IMR-90 (cell line): Measurements from ENCODE around the gene CTBP1. TPM values are rescaled to one million over a fixed set of nuclear protein-coding genes. Genes with fewer than 3 reads are reported as not detected.

ENCODE experiments used
- ATAC-seq: fragments of 200-7000 bp; cut with Tn5 transposase; 2 replicates; pipeline ENCODE4 v1.9.1; 2020; ENCODE audit warnings: low read depth, mild to moderate bottlenecking, moderate library complexity
- BruUV-seq: library from RNA; stranded (reverse); fragments of 400-500 nt; replicated peaks from 2 replicates; lab custom pipeline; 2021; lab: Mats Ljungman, UMichigan
- CTCF ChIA-PET: fragments of 300-600 bp; formaldehyde crosslinking; extraction: SDS; loops from one replicate; lab custom pipeline; 2021; ENCODE audit warnings: antibody characterized with exemption; lab: Yijun Ruan, JAX
- POLR2A ChIA-PET: fragments of 300-600 bp; sonication (Branson Sonifier 250); formaldehyde crosslinking; loops from one replicate; lab custom pipeline; 2022; ENCODE audit warnings: antibody characterized with exemption; ENCODE audit not compliant: unreplicated experiment; lab: Charles Lee
- DNase-seq: peaks from one replicate; pipeline ENCODE4 v3.0.0; 2013
- H2AFZ ChIP-seq: replicated peaks from 2 replicates; pipeline ENCODE3; 2013; ENCODE audit warnings: low read length, mild to moderate bottlenecking; ENCODE audit not compliant: poor library complexity
- H2AK5ac ChIP-seq: 2 replicates; pipeline ENCODE4 v1.6.1; 2013; ENCODE audit warnings: low read depth, low read length, inconsistent platforms
- H2AK9ac ChIP-seq: replicated peaks from 2 replicates; pipeline ENCODE3; 2013; ENCODE audit warnings: mild to moderate bottlenecking, low read depth, low read length, moderate library complexity; ENCODE audit not compliant: poor library complexity
- H2BK120ac ChIP-seq: 2 replicates; pipeline ENCODE4 v1.6.1; 2013; ENCODE audit warnings: low read depth, low read length, inconsistent platforms
- H2BK15ac ChIP-seq: 3 replicates; pipeline ENCODE4 v1.6.1; 2013; ENCODE audit warnings: low read depth, low read length, inconsistent platforms
- H2BK20ac ChIP-seq: 2 replicates; pipeline ENCODE4 v1.6.1; 2013; ENCODE audit warnings: low read depth, mild to moderate bottlenecking, inconsistent platforms, low read length, moderate library complexity
- H2BK5ac ChIP-seq: 2 replicates; pipeline ENCODE4 v1.6.1; 2013; ENCODE audit warnings: mild to moderate bottlenecking, low read depth, low read length, inconsistent platforms; ENCODE audit not compliant: poor library complexity, severe bottlenecking
- H3K14ac ChIP-seq: replicated peaks from 2 replicates; pipeline ENCODE4 v1.6.1; 2013; ENCODE audit warnings: low read depth, low read length, inconsistent platforms
- H3K18ac ChIP-seq: 2 replicates; pipeline ENCODE4 v1.6.1; 2013; ENCODE audit warnings: low read depth, low read length, control low read depth
- H3K23ac ChIP-seq: 2 replicates; pipeline ENCODE4 v1.6.1; 2013; ENCODE audit warnings: low read depth, low read length, inconsistent platforms
- H3K27ac ChIP-seq: 2 replicates; pipeline ENCODE4 v1.5.1; 2013; ENCODE audit warnings: mild to moderate bottlenecking, control low read depth, low read length; ENCODE audit not compliant: insufficient read depth
- H3K27me3 ChIP-seq: 2 replicates; pipeline ENCODE4 v1.6.1; 2013; ENCODE audit warnings: low read length; ENCODE audit not compliant: control insufficient read depth, insufficient read depth
- H3K36me3 ChIP-seq: 2 replicates; pipeline ENCODE4 v1.6.1; 2013; ENCODE audit warnings: low read length, mixed read lengths; ENCODE audit not compliant: control insufficient read depth, insufficient read depth
- H3K4ac ChIP-seq: 2 replicates; pipeline ENCODE4 v1.6.1; 2013; ENCODE audit warnings: low read depth, low read length, inconsistent platforms
- H3K4me1 ChIP-seq: 2 replicates; pipeline ENCODE4 v1.6.1; 2013; ENCODE audit warnings: low read length, mixed read lengths; ENCODE audit not compliant: control insufficient read depth, insufficient read depth
- H3K4me2 ChIP-seq: 2 replicates; pipeline ENCODE4 v1.6.1; 2013; ENCODE audit warnings: low read depth, mild to moderate bottlenecking, control low read depth, low read length, moderate library complexity
- H3K4me3 ChIP-seq: 2 replicates; pipeline ENCODE4 v1.5.1; 2013; ENCODE audit warnings: low read depth, mild to moderate bottlenecking, control low read depth, low read length, moderate library complexity; ENCODE audit not compliant: insufficient read depth
- H3K56ac ChIP-seq: 2 replicates; pipeline ENCODE4 v1.6.1; 2013; ENCODE audit warnings: low read length, inconsistent platforms; ENCODE audit not compliant: insufficient read depth; ENCODE audit errors: extremely low read depth
- H3K79me1 ChIP-seq, 2 experiments: 2 replicates each; pipeline ENCODE4 v1.6.1; 2013; ENCODE audit warnings: low read length in 2 of 2, inconsistent platforms in 1 of 2, low read depth in 1 of 2
- H3K9ac ChIP-seq: 2 replicates; pipeline ENCODE4 v1.6.1; 2013; ENCODE audit warnings: low read depth, low read length, control low read depth
- H3K9me1 ChIP-seq: 2 replicates; pipeline ENCODE4 v1.6.1; 2013; ENCODE audit warnings: low read length, inconsistent platforms; ENCODE audit not compliant: insufficient read depth
- H3K9me3 ChIP-seq: 2 replicates; pipeline ENCODE4 v1.6.1; 2013; ENCODE audit warnings: low read length; ENCODE audit not compliant: control insufficient read depth, insufficient read depth
- H4K20me1 ChIP-seq: 2 replicates; pipeline ENCODE4 v1.6.1; 2013; ENCODE audit warnings: low read length, inconsistent platforms; ENCODE audit not compliant: insufficient read depth
- H4K5ac ChIP-seq: 2 replicates; pipeline ENCODE4 v1.6.1; 2013; ENCODE audit warnings: mild to moderate bottlenecking, low read depth, low read length, control low read depth
- H4K8ac ChIP-seq, 2 experiments: 2 replicates each; pipeline ENCODE4 v1.6.1; 2013; ENCODE audit warnings: low read depth in 2 of 2, low read length in 2 of 2, control low read depth in 1 of 2, inconsistent platforms in 1 of 2
- H4K91ac ChIP-seq: 2 replicates; pipeline ENCODE4 v1.6.1; 2013; ENCODE audit warnings: low read depth, low read length, inconsistent platforms; ENCODE audit not compliant: insufficient read depth
- BHLHE40 ChIP-seq: fragments of 150-350 bp; IDR thresholded peaks from 2 replicates; pipeline ENCODE4 v1.6.1; 2016; ENCODE audit warnings: mild to moderate bottlenecking, low read depth, low read length
- CHD1 ChIP-seq: IDR thresholded peaks from 2 replicates; pipeline ENCODE4 v1.6.1; 2012; ENCODE audit warnings: low read depth, low read length, improper control_type of control experiment
- FOS ChIP-seq: fragments of 150-350 bp; IDR thresholded peaks from 2 replicates; pipeline ENCODE4 v1.6.1; 2016; ENCODE audit warnings: low read depth, low read length
- MAFK ChIP-seq: IDR thresholded peaks from 2 replicates; pipeline ENCODE4 v1.6.1; 2012; ENCODE audit warnings: low read depth, low read length, improper control_type of control experiment
- MAZ ChIP-seq: IDR thresholded peaks from 2 replicates; pipeline ENCODE4 v1.6.1; 2012; ENCODE audit warnings: low read depth, mild to moderate bottlenecking, low read length, improper control_type of control experiment, moderate library complexity, borderline replicate concordance
- MXI1 ChIP-seq: IDR thresholded peaks from 2 replicates; pipeline ENCODE4 v1.6.1; 2012; ENCODE audit warnings: low read depth, mild to moderate bottlenecking, low read length, moderate library complexity, borderline replicate concordance
- NFE2L2 ChIP-seq: fragments of 150-350 bp; IDR thresholded peaks from 2 replicates; pipeline ENCODE4 v1.6.1; 2016; ENCODE audit warnings: low read depth, mild to moderate bottlenecking, low read length
- POLR2A ChIP-seq: IDR thresholded peaks from 2 replicates; pipeline ENCODE4 v1.6.1; 2012; ENCODE audit warnings: mild to moderate bottlenecking, low read depth, low read length
- RAD21 ChIP-seq: IDR thresholded peaks from 2 replicates; pipeline ENCODE4 v1.6.1; 2012; ENCODE audit warnings: low read length, improper control_type of control experiment
- RCOR1 ChIP-seq: IDR thresholded peaks from 2 replicates; pipeline ENCODE4 v1.6.1; 2012; ENCODE audit warnings: mild to moderate bottlenecking, low read length, improper control_type of control experiment; ENCODE audit not compliant: insufficient replicate concordance
- RFX5 ChIP-seq: IDR thresholded peaks from 2 replicates; pipeline ENCODE4 v1.8.0; 2012; ENCODE audit warnings: low read depth, mild to moderate bottlenecking, low read length, moderate library complexity
- WGBS, 2 experiments: methylation state at CpG; one replicate each; pipeline versions ENCODE4 v1.1.5 to v1.1.7; 2013; ENCODE audit warnings: missing lambda C conversion rate in 2 of 2; ENCODE audit not compliant: insufficient read length in 1 of 2; ENCODE audit errors: extremely low coverage in 2 of 2; 5-methylcytosine and 5-hydroxymethylcytosine counted together
- dilution Hi-C: fragments of 300-500 bp; cut with HindIII; formaldehyde crosslinking; loops from one replicate; pipeline ENCODE4 v1.14.3; 2018; ENCODE audit warnings: low sequenced_read_pairs; ENCODE audit not compliant: unreplicated experiment
- in situ Hi-C: fragments of 300-500 bp; cut with MboI; formaldehyde crosslinking; loops from 3 replicates; pipeline ENCODE4 v1.14.3; 2019; ENCODE audit warnings: low sequenced_read_pairs, inconsistent platforms, mixed read lengths
- intact Hi-C: fragments of 100-400 bp; cut with micrococcal nuclease; formaldehyde crosslinking; loops from 2 replicates; pipeline ENCODE4 v1.10.0; 2022
- polyA plus RNA-seq, 3 experiments: library from polyadenylated mRNA; depleted of rRNA; stranded (reverse); fragments of >200 nt; gene quantifications; 2 replicates each; pipeline ENCODE4 v1.2.3, GENCODE V29; 2012; ENCODE audit warnings: low replicate concordance in 1 of 3
- total RNA-seq: library from RNA; depleted of rRNA; stranded (reverse); fragments of >200 nt; gene quantifications from 2 replicates; pipeline ENCODE4 v1.2.3, GENCODE V29; 2012
- TF ChIP-seq, protein P1 (sequence below): fragments of 150-350 bp; IDR thresholded peaks from 2 replicates; pipeline ENCODE4 v1.6.1; 2016; ENCODE audit warnings: low read depth, mild to moderate bottlenecking, low read length, moderate library complexity, borderline replicate concordance
- TF ChIP-seq, protein P2 (sequence below): conservative IDR thresholded peaks from 2 replicates; pipeline ENCODE4 v1.5.1; 2012; ENCODE audit warnings: mild to moderate bottlenecking, low read depth, low read length, improper control_type of control experiment

CTBP1 gene
- total and polyA plus RNA-seq, 2 of the 4 experiments (the other 2 are of a cell fraction), result 147 to 212 TPM

DNA sequence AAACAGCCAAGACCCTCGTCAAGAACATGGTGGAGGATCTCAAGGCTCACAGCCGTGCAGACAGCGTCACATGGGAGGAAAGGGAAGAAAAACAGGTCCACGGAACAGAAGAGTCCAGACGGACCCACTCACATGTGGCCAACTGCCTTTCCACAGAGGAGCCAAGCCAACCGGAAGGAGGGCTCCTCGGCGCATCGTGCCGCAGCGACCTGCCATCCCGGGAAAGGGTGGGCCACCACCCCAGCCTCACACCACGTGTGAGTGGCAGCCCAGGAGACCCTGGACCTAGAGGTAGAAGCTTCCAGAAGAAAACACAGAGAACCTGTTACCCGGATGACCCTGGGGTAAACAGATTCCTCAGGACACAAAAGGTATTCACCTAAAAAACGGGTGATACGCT lies 28.4 kb downstream of the CTBP1 start:
- in situ Hi-C loops, result loop anchor here (5.0 kb wide), 1 partner anchor 53 kb away; no protein-coding TSS in a partner anchor

More for the DNA sequence above, 28.4 kb downstream of the CTBP1 start:
- H3K14ac ChIP-seq, result no peak overlapping the region
- no peak overlapping the region for H3K56ac ChIP-seq
- no peak for ATAC-seq
- no peak overlapping the region for H3K4me2 ChIP-seq
- H2AK9ac ChIP-seq, result peak overlapping the region; percentile 71
- WGBS, 2 experiments, result 100% methylated on average over 2 of the region's 16 CpGs; no CpG with 5 or more reads in 1 of the 2 experiments
- POLR2A ChIA-PET, result no interaction called here
- H3K18ac ChIP-seq, result no peak overlapping the region
- H3K9me3 ChIP-seq, result no peaks in the 10 kb centered on the region
- H3K36me3 ChIP-seq, result peaks cover 70% of the 10 kb centered on the region
- BruUV-seq, result no TSS peak
- peaks cover 14% of the 10 kb centered on the region for H3K9me1 ChIP-seq
- no peak for DNase-seq
- H2BK20ac ChIP-seq, result no peak overlapping the region
- no peak overlapping the region for H2AFZ ChIP-seq
- H4K91ac ChIP-seq, result no peak overlapping the region
- H3K9ac ChIP-seq, result no peak overlapping the region
- H4K8ac ChIP-seq, result no peak overlapping the region
- CTCF ChIA-PET, result no interaction called here
- no peak overlapping the region for H3K4ac ChIP-seq
- no peak overlapping the region for H3K4me3 ChIP-seq
- peaks cover 3% of the 10 kb centered on the region for H3K4me1 ChIP-seq
- dilution Hi-C loops, result no loop called here
- no peak overlapping the region for H3K27ac ChIP-seq
- TF ChIP-seq RCOR1 (no peak), BHLHE40 (no peak), MXI1 (no peak), FOS (no peak), MAFK (no peak), POLR2A (no peak), NFE2L2 (no peak), MAZ (no peak), RFX5 (no peak), RAD21 (no peak), CHD1 (no peak)
- TF ChIP-seq, protein P1, sequence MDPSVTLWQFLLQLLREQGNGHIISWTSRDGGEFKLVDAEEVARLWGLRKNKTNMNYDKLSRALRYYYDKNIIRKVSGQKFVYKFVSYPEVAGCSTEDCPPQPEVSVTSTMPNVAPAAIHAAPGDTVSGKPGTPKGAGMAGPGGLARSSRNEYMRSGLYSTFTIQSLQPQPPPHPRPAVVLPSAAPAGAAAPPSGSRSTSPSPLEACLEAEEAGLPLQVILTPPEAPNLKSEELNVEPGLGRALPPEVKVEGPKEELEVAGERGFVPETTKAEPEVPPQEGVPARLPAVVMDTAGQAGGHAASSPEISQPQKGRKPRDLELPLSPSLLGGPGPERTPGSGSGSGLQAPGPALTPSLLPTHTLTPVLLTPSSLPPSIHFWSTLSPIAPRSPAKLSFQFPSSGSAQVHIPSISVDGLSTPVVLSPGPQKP, result no peak
- TF ChIP-seq, protein P2, sequence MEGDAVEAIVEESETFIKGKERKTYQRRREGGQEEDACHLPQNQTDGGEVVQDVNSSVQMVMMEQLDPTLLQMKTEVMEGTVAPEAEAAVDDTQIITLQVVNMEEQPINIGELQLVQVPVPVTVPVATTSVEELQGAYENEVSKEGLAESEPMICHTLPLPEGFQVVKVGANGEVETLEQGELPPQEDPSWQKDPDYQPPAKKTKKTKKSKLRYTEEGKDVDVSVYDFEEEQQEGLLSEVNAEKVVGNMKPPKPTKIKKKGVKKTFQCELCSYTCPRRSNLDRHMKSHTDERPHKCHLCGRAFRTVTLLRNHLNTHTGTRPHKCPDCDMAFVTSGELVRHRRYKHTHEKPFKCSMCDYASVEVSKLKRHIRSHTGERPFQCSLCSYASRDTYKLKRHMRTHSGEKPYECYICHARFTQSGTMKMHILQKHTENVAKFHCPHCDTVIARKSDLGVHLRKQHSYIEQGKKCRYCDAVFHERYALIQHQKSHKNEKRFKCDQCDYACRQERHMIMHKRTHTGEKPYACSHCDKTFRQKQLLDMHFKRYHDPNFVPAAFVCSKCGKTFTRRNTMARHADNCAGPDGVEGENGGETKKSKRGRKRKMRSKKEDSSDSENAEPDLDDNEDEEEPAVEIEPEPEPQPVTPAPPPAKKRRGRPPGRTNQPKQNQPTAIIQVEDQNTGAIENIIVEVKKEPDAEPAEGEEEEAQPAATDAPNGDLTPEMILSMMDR, result no peak
- no peak overlapping the region for H4K5ac ChIP-seq
- H2BK5ac ChIP-seq, result no peak overlapping the region
- H4K20me1 ChIP-seq, result peaks cover 8% of the 10 kb centered on the region
- no peak overlapping the region for H2AK5ac ChIP-seq
- H3K23ac ChIP-seq, result no peak overlapping the region
- H2BK15ac ChIP-seq, result no peak overlapping the region
- intact Hi-C loops, result no loop called here
- H2BK120ac ChIP-seq, result no peak overlapping the region
- H3K79me1 ChIP-seq, result peaks cover 28 to 72% of the 10 kb centered on the region in 2 experiments
- H3K27me3 ChIP-seq, result no peaks in the 10 kb centered on the region
